GM19463 (cell line): ENCODE data around the gene RNF208.
"Not testable (repeated sequence)": the region's sequence is repeated elsewhere in the genome, so short reads cannot be mapped to it uniquely, and the experiment has no call there.

Experiments
- ATAC-seq: cut with Tn5 transposase; IDR thresholded peaks from one replicate; pipeline ENCODE4 v1.9.1; 2021; ENCODE audit warnings: mild to moderate bottlenecking, moderate library complexity; ENCODE audit not compliant: unreplicated experiment

RNF208 gene

DNA sequence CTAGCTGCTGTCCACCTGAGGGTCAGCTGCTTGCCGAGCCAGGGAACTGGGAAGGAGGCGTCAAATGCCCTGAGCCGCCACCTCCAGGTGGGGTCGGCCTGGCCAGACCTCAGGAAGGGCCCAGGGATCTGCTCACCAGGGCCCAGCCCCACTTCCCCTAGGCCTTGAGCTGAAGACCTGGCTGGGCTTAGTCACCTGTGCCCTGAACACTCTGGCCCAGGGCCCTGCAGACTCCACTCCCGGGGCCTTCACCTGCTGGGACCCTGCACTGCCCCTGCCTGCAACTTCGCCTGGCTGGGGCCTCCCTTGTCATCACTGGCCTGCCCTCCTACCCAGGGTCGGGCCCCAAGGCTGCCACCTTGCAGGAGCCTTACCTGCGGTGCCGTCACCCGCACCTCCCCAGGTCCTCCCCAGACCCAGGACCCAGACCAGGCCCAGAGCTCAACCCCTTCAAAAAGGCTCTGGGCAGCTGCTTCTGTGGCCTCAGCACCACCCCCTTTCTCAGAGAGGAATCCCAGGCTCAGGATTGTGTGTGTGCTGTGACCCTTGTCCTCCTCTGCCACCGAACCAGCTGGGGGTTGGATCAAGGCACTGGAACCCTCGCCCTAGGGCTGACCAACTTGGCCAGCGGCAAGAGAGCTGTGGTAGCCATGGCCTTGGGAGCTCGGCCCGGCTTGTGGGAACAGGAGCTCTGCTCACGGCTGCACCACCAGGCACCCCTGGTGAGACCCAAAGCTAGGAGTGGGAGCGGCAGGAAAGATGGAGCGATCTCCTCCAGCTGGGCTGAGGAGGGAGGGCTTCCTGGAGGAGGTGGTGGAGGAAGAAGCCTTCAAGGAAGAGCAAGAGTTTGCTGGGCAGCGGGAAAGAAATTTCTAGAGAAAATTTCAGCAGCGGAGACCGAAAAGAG is 31.9 kb upstream of the RNF208 start:
- no peak for ATAC-seq

DNA sequence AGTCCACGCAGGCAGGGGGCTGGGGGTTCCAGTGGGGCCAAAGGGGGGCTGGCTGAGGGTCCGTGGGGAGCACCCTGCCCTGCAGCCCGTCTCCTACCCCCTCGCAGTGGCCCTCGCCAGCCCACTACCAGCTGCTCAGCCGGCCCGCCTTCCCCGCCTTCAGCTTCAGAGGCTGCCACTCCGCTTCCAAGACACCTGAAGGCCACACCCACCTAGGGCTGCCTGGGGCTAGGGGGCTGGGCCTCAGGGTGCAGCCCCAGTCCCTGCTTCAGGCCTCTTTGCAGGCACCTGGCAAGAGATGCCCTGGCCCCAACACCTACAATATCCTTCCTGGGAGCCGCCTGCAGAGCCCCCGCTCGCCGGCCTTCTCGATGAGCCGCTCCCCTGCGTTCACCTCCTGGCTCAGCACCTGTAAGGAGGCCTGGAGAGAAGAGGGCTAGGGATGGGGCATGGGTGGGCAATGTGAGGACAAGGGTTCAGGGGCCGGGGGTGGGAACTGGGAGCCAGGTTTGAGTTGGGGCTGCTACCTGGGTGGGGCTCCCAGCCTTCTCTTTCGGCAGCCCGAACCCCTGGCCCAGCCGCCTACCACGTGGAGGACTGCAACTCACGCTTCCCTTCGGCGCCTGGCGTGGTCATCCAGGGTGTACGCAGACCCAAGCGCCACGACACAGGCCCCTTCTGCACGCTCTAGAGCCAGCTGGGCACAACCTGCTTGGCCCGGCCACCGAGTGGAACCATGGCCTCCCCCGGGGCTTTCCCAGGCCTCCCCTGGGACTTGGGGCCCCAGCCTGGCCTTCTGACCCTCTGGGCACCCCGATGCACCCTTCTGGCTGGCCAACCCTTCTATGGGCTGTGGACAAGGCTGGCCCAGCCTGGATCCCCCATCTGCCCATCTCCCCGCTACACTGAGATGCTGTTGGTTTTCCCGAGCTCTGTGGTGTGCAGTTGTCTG is 30.8 kb upstream of the RNF208 start:
- no peak for ATAC-seq

DNA sequence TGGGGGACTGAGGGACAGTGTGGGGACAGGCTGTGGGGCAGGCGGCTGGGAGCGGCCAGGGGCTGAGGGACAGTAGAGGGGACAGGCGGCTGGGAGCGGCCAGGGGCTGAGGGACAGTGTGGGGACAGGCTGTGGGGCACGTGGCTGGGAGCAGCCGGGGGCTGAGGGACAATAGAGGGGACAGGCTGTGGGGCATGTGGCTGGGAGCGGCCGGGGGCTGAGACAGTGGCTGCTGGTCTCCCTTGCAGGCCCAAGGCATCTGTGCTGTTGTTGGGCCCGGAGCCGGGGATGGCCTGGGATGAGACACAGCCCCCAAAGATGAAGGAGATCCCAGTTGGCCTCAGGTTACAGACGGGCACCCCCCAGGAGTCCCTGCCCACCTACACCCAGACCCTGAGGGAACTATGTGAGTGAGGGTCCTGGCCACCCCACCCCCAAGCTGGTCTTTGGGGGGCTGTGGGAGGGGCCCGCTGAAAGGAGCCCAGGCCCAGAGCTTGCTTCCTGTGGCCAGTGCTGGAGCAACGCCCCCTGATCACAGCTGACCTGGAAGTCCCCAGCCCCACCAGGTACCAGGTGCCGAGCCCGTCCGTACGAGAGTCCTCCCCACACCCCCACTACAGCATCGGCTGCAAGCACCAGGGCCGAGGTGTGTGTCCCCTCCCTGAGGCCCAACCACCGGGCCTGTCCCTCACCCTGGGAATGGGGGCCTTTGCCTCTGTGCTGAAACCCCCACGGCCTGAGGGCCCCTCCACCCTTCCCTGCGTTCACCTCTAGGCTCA is 29.6 kb upstream of the RNF208 start:
- no peak for ATAC-seq

DNA sequence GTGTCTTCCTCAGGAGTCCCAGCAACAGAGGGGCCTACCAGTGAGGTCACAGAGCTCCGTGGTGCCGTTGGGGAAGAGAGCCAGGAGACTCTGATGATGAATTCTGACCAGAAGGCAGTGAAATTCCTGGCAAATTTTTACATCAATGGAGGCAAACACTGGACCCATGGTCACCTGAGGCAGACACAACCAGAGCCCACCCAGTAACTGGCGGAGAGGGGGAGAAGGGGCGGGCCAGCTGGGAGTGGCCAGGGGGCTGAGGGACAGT is 29.1 kb upstream of the RNF208 start, which contains the start of gene STPG3:
Gene STPG3, plus strand, starts transcription at position 93 of the 268 bp plus-strand sequence. Its CDS starts 1 bp downstream, at position 94.
- no peak for ATAC-seq

DNA sequence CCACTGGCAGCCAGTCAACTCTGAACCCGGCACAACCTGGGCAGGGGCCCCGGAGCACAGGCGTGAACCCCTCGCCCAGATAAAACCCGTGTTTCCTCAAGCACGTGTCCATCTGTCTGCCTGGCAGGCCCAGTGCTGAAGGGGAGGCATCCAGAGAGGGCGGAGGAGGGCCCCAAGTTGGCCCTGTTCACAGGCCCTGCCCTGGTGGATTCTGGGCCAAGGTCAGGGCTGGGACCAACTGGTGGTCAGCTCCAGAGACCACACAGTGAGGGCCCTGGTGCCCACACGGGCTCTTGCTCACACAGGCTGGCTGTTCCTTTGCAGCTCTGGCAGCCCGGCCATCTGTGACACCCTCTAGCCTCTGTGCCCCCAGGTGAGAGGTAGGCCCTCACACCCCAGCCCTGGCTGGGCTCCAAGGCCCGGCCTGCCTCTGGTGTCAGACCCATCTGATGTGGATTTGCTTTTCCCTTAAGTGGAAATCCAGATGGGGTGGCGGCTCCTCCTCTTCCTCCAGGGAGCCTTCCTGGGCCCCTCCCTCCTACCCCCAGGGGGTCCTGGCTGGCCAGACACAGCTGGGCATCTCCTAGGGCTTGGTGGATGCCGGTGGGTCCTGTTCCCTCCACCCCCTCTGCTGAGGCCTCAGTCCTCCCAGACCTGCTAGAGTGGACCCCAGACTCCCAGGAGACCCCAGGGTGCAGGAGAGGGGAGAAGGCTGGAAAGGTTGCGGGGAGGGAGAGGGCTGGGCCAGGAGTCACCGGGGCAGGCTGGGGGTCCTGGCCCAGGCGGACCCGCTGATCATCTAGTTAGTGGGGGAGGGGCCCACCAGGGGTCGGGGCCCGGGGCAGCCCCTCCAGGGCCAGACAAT is 28.5 kb upstream of the RNF208 start:
- ATAC-seq, result no peak

DNA sequence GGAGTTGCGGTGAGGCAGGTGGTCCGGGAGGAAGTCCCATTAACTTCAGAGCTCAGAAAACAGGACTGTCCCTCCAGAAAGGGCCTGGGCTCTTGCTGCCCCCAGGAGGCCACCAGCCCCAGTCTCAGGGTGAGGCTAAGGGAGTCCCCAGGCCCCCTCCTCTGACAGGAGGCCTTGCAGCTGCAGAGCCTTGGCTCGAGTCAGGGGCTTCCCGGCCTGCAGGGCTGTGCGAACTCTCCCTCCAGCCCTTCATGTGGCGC is 25.8 kb upstream of the RNF208 start:
- ATAC-seq, result no peak

DNA sequence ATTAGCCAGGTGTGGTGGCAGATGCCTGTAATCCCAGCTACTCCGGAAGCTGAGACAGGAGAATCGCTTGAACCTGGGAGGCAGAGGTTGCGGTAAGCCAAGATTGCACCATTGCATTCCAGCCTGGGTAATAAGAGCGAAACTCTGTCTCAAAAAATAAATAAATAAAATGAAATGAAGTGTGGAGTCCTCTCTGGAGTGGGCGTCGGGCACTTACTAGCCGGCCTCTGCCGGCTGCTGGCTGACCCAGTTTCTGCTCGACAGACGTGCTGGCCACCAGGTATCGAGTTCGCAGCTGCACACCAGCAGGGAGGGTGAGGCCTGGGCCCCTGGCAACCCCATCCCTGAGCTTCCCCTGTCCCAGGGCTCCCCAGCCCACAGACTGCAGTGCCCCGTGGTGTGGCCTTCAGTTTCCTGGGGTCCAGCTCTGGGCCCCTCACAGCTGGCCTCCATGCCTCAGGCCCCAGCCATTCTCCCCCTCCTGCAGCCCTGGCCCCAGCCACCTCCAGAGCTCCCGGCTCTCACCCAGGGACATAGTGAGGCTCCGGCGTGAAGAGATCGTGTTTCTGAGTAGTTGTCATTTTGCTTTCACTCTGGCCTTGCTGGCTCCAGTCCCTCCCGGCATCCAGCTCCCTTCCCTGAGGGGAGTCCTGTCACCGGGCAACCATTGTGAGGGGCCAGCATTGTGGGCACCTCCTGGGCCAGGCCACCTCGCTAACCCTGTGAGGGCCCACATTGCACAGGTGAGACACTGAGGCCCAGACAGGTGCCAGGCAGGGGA is 25.3 kb upstream of the RNF208 start:
- ATAC-seq, result no peak

DNA sequence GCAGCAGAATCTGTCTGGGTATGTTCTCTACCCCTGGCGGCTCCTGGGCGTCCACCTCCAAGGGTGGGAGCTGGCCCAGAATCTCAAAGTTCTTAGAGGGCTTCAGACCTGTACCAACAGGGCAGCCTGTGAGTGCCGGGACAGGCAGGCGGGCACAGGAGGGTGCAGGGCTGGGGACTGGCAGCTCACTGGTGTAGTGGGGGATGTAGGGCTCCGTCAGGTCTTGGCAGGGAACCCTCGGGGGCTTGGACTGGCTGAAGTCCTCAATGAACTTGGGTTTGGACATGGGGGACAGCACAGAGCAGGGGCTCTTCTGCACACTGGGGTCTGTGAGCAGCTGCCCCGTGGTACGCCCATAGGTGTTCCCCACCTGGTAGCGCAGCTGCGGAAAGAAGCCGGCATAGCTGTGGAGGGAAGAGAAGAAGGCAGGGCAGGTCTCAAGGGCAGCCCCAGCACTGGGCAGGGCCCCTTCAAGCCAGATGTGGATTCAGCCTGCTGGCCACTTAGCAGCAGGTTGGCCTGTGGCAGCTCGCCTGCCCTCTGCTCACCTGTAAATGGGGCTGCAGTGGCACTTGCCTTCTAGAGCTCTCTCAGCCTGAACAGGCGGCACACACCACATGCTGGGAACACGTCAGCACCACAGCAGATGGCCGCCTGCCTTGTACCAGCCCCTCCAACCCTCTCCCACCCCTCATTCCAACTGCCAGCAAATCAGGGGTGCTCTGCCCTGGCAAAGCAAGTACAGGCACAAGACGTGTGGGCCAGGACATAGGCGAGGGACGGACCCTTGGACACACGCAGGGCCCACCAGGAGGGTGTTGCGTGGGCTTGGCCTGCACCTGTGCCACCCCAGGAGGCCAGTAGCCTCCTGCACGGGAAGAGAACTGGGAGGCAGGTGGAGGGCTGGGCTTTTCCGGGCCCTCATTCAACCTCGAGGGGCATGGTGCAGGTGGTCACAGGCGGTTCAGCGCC is 23.7 kb upstream of the RNF208 start:
- ATAC-seq, result no peak

DNA sequence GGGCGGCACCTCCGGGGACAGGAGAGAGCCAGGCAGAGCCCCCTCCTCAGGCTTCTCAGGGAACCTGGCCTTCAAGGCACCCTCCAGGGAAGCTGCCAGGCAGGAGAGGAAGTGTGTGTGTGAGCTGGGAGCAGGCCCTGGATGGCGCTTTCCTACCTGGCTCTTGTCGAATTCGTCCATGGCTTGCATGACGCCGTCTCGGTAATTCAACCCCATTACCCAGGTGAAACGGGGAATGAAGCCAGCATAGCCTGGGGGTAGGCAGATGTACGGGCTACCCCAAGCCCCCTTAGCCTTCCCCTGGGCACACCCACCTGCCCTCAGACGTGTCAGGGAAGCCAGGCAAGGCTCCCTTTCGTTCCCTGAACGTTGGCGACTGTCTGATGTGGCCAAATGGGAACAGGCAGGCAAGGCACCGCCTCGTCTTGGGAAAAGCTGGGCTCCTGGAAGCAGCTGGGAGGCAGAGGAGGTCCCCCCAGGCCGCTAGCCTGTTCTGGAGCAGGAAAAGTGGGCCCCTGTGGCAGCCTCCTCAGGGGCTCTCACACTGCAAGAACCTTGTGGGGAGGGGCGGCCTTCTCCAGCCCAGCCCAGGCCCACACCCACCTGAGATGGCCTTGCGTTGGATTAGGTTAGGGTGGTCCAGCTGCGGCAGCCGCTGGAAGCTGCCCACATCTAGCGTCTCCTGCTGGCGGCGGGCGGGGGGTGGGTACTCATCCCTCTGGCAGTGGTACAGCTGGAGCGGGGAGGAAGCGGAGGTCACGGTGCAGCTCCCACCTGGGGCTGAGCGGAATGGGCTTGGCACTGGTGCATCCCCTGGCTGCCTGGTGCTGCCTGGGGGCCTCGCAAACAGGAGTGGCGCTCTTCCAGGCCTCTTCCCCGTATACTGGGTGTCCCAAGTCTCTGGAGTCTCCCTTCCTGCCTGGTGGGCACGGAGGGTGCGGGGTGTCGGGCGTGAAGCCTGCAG is 22.7 kb upstream of the RNF208 start:
- ATAC-seq, result no peak

DNA sequence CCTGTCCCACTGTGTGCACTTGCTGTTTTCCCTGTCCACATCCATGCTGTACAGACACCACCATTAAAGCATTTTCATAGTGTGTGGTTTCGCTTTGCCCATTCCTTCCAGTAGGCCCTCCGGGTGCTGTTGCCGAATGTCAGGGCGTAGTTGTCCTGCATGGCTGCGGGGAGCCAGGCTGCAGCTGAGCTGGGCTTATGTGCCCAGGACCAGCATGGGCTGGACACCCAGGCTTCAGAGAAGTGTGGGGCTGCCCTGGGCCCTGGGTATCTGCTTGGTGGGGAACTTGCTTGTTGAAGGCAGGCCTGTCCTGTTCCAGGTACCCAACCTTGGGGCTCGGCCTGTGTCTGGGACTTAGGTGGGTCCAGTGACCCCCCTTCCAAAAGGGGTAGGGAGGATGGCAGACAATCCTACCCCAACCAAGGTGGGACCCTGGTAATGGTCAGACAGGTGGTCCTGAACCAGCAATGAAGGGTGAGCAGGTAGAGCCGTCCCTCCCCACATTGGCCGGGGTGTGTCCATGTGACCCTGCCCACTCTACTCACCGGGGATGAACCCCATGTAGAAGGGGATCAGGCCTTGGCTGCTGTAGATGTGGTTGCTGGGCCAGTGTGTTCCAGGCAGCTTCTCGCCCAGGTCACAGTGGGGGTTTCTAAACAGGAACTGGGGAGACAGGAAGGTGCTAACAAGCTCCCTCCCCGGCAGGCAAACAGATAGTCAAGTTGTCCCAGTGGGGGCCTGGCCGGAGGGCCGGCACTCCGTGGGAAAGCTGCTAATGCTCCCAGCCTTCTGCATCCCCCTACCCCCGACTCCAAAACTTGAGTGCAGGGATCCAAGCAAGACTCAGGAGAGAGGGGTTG is 21.8 kb upstream of the RNF208 start:
- ATAC-seq, result no peak

DNA sequence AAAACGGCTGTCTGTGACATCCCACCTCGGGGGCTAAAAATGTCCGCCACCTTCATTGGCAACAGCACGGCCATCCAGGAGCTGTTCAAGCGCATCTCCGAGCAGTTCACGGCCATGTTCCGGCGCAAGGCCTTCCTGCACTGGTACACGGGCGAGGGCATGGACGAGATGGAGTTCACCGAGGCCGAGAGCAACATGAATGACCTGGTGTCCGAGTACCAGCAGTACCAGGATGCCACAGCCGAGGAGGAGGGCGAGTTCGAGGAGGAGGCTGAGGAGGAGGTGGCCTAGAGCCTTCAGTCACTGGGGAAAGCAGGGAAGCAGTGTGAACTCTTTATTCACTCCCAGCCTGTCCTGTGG is 21.2 kb upstream of the RNF208 start:
- not testable (repeated sequence) for ATAC-seq

DNA sequence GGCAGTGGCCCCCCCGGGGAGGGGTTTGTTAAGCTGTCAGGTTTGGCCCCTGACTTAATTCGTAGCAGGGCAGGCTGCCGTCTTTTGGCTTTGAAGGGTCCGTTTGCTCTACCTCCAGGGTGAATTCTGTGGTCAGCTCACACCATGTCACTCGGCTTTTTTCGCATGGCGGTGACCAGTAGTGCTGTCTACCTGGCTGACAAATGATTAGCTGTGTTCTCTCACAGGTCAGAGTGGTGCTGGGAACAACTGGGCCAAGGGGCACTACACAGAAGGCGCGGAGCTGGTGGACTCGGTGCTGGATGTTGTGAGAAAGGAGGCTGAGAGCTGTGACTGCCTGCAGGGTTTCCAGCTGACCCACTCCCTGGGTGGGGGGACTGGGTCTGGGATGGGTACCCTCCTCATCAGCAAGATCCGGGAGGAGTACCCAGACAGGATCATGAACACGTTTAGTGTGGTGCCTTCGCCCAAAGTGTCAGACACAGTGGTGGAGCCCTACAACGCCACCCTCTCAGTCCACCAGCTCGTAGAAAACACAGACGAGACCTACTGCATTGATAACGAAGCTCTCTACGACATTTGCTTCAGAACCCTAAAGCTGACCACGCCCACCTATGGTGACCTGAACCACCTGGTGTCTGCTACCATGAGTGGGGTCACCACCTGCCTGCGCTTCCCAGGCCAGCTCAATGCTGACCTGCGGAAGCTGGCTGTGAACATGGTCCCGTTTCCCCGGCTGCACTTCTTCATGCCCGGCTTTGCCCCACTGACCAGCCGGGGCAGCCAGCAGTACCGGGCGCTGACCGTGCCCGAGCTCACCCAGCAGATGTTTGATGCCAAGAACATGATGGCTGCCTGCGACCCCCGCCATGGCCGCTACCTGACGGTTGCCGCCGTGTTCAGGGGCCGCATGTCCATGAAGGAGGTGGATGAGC is 20.5 kb upstream of the RNF208 start:
- no peak for ATAC-seq

DNA sequence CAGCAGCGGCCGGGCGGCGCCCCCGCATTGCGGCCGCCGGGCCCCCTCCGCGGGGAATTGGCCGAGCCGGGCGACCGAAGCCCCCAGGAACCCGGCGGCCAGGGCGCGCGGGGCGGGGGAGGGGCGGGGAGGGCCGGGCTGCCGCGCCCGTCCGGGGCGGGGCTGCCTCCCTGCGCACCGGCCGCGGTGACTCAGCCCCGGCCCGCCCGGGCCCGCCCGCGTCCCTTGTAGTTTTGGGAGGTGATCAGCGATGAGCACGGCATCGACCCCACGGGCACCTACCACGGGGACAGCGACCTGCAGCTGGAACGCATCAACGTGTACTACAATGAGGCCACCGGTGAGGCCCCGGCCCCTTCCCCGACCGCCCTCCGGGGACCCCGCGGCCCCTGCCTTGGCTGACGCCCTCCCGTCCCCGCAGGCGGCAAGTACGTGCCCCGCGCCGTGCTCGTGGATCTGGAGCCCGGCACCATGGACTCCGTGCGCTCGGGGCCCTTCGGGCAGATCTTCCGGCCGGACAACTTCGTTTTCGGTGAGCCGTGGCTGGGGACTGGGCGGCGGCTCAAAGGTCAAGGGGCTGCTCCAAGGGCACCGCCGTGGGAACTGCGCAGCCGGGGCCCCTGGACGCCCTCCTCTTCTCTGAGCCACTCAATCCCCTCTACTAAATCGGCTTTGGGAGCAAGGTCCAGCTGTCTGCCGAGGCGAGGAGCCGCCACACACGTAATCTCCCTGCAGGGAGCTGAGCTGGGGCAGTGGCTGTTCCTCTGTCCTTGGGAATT is 19.6 kb upstream of the RNF208 start:
- peak; percentile 1 for ATAC-seq

DNA sequence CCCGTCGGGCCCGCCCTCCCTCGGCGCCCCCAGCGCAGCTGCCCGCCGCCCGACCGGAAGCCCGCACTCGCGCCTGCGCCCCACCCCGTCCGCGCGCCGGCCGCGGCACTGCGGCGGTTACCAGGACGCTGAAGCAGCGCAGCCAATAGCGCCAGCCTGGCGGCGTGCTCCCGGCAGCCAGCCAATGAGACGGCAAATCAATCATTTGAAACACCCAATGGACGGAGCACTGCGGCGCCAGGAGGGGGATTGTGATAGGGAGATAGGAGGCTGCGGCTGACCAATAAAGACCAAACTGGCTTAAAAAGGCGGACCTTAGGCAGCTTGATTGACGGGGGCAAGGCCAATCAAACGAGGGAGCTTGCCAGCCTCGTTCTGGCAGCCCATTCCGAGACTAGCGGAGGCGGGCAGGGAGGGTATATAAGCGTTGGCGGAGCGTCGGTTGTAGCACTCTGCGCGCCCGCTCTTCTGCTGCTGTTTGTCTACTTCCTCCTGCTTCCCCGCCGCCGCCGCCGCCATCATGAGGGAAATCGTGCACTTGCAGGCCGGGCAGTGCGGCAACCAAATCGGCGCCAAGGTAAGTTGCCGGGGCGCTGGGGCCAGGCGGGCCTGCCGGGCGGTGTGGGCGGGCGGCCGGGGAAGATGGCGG is 18.9 kb upstream of the RNF208 start, which contains the start of gene TUBB4B:
Gene TUBB4B, plus strand, starts transcription at position 447 of the 649 bp plus-strand sequence. Its CDS starts 74 bp downstream, at position 521.
- peak; percentile 77 for ATAC-seq
